Natural killer cell treated with Interleukin-12 subunit alpha and Interleukin-12 subunit beta and Interleukin-15 and Interleukin-18, amount 100 ng/mL, for 72 hours (primary cell): ENCODE measurements around the gene EPPIN. TPM values are rescaled to one million over a fixed set of nuclear protein-coding genes. Genes with fewer than 3 reads are reported as not detected.
"Not testable (repeated sequence)": the region's sequence is repeated elsewhere in the genome, so short reads cannot be mapped to it uniquely, and the experiment has no call there.

Experiments
- ATAC-seq, 2 donors: fragments of 150-1000 bp; cut with Tn5 transposase in 1 of 2; sonication (Bioruptor Pico), chemical (Tn5 transposase) in 1 of 2; 2 replicates each; pipeline ENCODE4 v1.10.0; 2021
- DNase-seq: peaks from one replicate; pipeline ENCODE4 v3.0.0; 2022; ENCODE audit warnings: low spot score
- H3K27ac Mint-ChIP-seq, 2 donors: 1 replicate in 1 of 2; 2 replicates in 1 of 2; pipeline ENCODE4 v1.8.0; 2022; ENCODE audit warnings: mixed read lengths in 2 of 2, mild to moderate bottlenecking in 1 of 2, moderate library complexity in 1 of 2
- H3K27me3 Mint-ChIP-seq, 2 donors: 1 replicate in 1 of 2; 2 replicates in 1 of 2; pipeline ENCODE4 v1.8.0; 2022; ENCODE audit warnings: mixed read lengths in 2 of 2
- H3K36me3 Mint-ChIP-seq: one replicate; pipeline ENCODE4 v1.8.0; 2022; ENCODE audit warnings: mixed read lengths
- H3K4me1 Mint-ChIP-seq, 2 donors: 1 replicate in 1 of 2; 2 replicates in 1 of 2; pipeline ENCODE4 v1.8.0; 2022; ENCODE audit warnings: low read depth in 2 of 2, mixed read lengths in 2 of 2, mild to moderate bottlenecking in 1 of 2
- H3K4me3 Mint-ChIP-seq: one replicate; pipeline ENCODE4 v1.8.0; 2022; ENCODE audit warnings: mixed read lengths
- H3K9me3 Mint-ChIP-seq: 2 replicates; pipeline ENCODE4 v1.8.0; 2022; ENCODE audit warnings: mixed read lengths
- total RNA-seq, 2 donors: library from RNA; stranded (reverse); gene quantifications; one replicate each; pipeline ENCODE4 v1.2.3, GENCODE V29; 2022

The EPPIN gene
- total RNA-seq, 2 donors from 2014 or later, result not detected

- not testable (repeated sequence) for H3K36me3 Mint-ChIP-seq, H3K4me1 Mint-ChIP-seq, H3K27ac Mint-ChIP-seq, ATAC-seq, DNase-seq, H3K9me3 Mint-ChIP-seq, H3K4me3 Mint-ChIP-seq
- H3K27me3 Mint-ChIP-seq, result peaks cover 15 to 27% of the 10 kb centered on the region in 2 donors
These were observed 22.4 kb upstream of the EPPIN start for GRCh38 chr20:45569650-45570049.

- peaks cover 12 to 28% of the 10 kb centered on the region in 2 donors for H3K27me3 Mint-ChIP-seq
These were observed 17.6 kb upstream of the EPPIN start for GRCh38 chr20:45564760-45565276.

GRCh38 chr20:45555198-45555597, 8.0 kb upstream of the EPPIN start:
- H3K9me3 Mint-ChIP-seq, result no peaks in the 10 kb centered on the region
- H3K4me1 Mint-ChIP-seq, result no peaks in the 10 kb centered on the region
- H3K36me3 Mint-ChIP-seq, result no peaks in the 10 kb centered on the region
- peaks cover 17 to 39% of the 10 kb centered on the region in 2 donors for H3K27me3 Mint-ChIP-seq
- ATAC-seq (no peak), DNase-seq (no peak)
- no peak overlapping the region for H3K4me3 Mint-ChIP-seq
- H3K27ac Mint-ChIP-seq, result no peak overlapping the region

More at GRCh38 chr20:45564760-45565276, 17.6 kb upstream of the EPPIN start:
- DNase-seq, result no peak
- no peak overlapping the region for H3K27ac Mint-ChIP-seq
- no peaks in the 10 kb centered on the region for H3K36me3 Mint-ChIP-seq
- peaks cover 3% of the 10 kb centered on the region for H3K9me3 Mint-ChIP-seq
- no peak overlapping the region for H3K4me3 Mint-ChIP-seq
- no peak for ATAC-seq
- no peaks in the 10 kb centered on the region for H3K4me1 Mint-ChIP-seq

GRCh38 chr20:45552456-45552855, 5.3 kb upstream of the EPPIN start:
- DNase-seq, result no peak
- no peaks in the 10 kb centered on the region for H3K9me3 Mint-ChIP-seq
- ATAC-seq, result no peak
- no peaks in the 10 kb centered on the region for H3K4me1 Mint-ChIP-seq
- peaks cover 23 to 47% of the 10 kb centered on the region in 2 donors for H3K27me3 Mint-ChIP-seq
- H3K4me3 Mint-ChIP-seq, result no peak overlapping the region
- H3K36me3 Mint-ChIP-seq, result no peaks in the 10 kb centered on the region
- no peak overlapping the region for H3K27ac Mint-ChIP-seq

- no peak for DNase-seq
- Mint-ChIP-seq H3K27me3 (peaks cover 23 to 48% of the 10 kb centered on the region in 2 donors), H3K36me3 (no peaks in the 10 kb centered on the region), H3K4me3 (no peak overlapping the region), H3K27ac (no peak overlapping the region), H3K9me3 (no peaks in the 10 kb centered on the region), H3K4me1 (no peaks in the 10 kb centered on the region)
- no peak for ATAC-seq
These were observed 3.6 kb upstream of the EPPIN start for GRCh38 chr20:45550765-45551164.

- Mint-ChIP-seq H3K4me1 (no peaks in the 10 kb centered on the region), H3K27me3 (peaks cover 31 to 40% of the 10 kb centered on the region in 2 donors), H3K36me3 (no peaks in the 10 kb centered on the region), H3K4me3 (no peak overlapping the region), H3K9me3 (no peaks in the 10 kb centered on the region), H3K27ac (no peak overlapping the region)
- ATAC-seq (no peak), DNase-seq (no peak)
These were observed 1.2 kb upstream of the EPPIN start for GRCh38 chr20:45548410-45548809.

- no peak for DNase-seq
- no peak overlapping the region for H3K27ac Mint-ChIP-seq
- ATAC-seq, result no peak
- H3K4me3 Mint-ChIP-seq, result no peak overlapping the region
- H3K27me3 Mint-ChIP-seq, result peaks cover 35 to 46% of the 10 kb centered on the region in 2 donors
- H3K4me1 Mint-ChIP-seq, result no peaks in the 10 kb centered on the region
- H3K9me3 Mint-ChIP-seq, result no peaks in the 10 kb centered on the region
- H3K36me3 Mint-ChIP-seq, result no peaks in the 10 kb centered on the region
These were observed 1.3 kb downstream of the EPPIN start for GRCh38 chr20:45545754-45546453.

- Mint-ChIP-seq H3K27ac (no peak overlapping the region), H3K4me1 (no peaks in the 10 kb centered on the region), H3K4me3 (no peak overlapping the region), H3K36me3 (no peaks in the 10 kb centered on the region), H3K27me3 (peaks cover 34 to 42% of the 10 kb centered on the region in 2 donors), H3K9me3 (no peaks in the 10 kb centered on the region)
- DNase-seq (no peak), ATAC-seq (no peak)
These were observed 1.9 kb downstream of the EPPIN start for GRCh38 chr20:45545351-45545750.

- Mint-ChIP-seq H3K9me3 (no peaks in the 10 kb centered on the region), H3K4me1 (no peaks in the 10 kb centered on the region), H3K36me3 (no peaks in the 10 kb centered on the region), H3K27me3 (peaks cover 20 to 32% of the 10 kb centered on the region in 2 donors), H3K27ac (no peak within 1 kb of the TSS), H3K4me3 (no peak within 1 kb of the TSS)
- ATAC-seq, result no peak
- DNase-seq, result no peak
These were observed 7.8 kb downstream of the EPPIN start, which contains the start of gene WFDC6 for GRCh38 chr20:45539382-45539781. TSS of gene WFDC6 (minus strand) at chr20:45539482. CDS start at chr20:45539407, 75 bp downstream.

- H3K4me1 Mint-ChIP-seq, result no peaks in the 10 kb centered on the region
- no peak for DNase-seq
- no peak overlapping the region for H3K4me3 Mint-ChIP-seq
- peaks cover 14 to 25% of the 10 kb centered on the region in 2 donors for H3K27me3 Mint-ChIP-seq
- H3K27ac Mint-ChIP-seq, result no peak overlapping the region
- no peaks in the 10 kb centered on the region for H3K36me3 Mint-ChIP-seq
- no peaks in the 10 kb centered on the region for H3K9me3 Mint-ChIP-seq
- ATAC-seq, result no peak
These were observed 8.9 kb downstream of the EPPIN start for GRCh38 chr20:45538209-45538799.

GRCh38 chr20:45527294-45527693, 19.9 kb downstream of the EPPIN start:
- Mint-ChIP-seq H3K27me3 (peaks cover 28 to 65% of the 10 kb centered on the region in 2 donors), H3K9me3 (no peaks in the 10 kb centered on the region), H3K4me1 (no peaks in the 10 kb centered on the region), H3K4me3 (no peak overlapping the region), H3K27ac (no peak overlapping the region), H3K36me3 (no peaks in the 10 kb centered on the region)
- ATAC-seq, result no peak
- DNase-seq, result no peak

- no peaks in the 10 kb centered on the region for H3K9me3 Mint-ChIP-seq
- peaks cover 27 to 44% of the 10 kb centered on the region in 2 donors for H3K27me3 Mint-ChIP-seq
- no peaks in the 10 kb centered on the region for H3K36me3 Mint-ChIP-seq
- H3K4me3 Mint-ChIP-seq, result no peak overlapping the region
- H3K4me1 Mint-ChIP-seq, result no peaks in the 10 kb centered on the region
- DNase-seq (no peak), ATAC-seq (no peak)
- H3K27ac Mint-ChIP-seq, result no peak overlapping the region
These were observed 23.4 kb downstream of the EPPIN start for GRCh38 chr20:45523821-45524220.

GRCh38 chr20:45518282-45518681, 28.9 kb downstream of the EPPIN start:
- no peak for DNase-seq
- Mint-ChIP-seq H3K4me3 (no peak overlapping the region), H3K4me1 (no peaks in the 10 kb centered on the region), H3K27ac (no peak overlapping the region), H3K36me3 (no peaks in the 10 kb centered on the region), H3K27me3 (peaks cover 30 to 32% of the 10 kb centered on the region in 2 donors), H3K9me3 (no peaks in the 10 kb centered on the region)
- ATAC-seq, result no peak

GRCh38 chr20:45515147-45515913, 31.9 kb downstream of the EPPIN start, which contains the start of gene SPINT3:
TSS of gene SPINT3 (minus strand) at chr20:45515622. CDS start at chr20:45515608, 14 bp downstream.
- H3K27ac Mint-ChIP-seq, result no peak within 1 kb of the TSS
- ATAC-seq (no peak), DNase-seq (no peak)
- H3K4me1 Mint-ChIP-seq, result no peaks in the 10 kb centered on the region
- H3K27me3 Mint-ChIP-seq, result peaks cover 32 to 42% of the 10 kb centered on the region in 2 donors
- no peaks in the 10 kb centered on the region for H3K9me3 Mint-ChIP-seq
- H3K36me3 Mint-ChIP-seq, result no peaks in the 10 kb centered on the region
- H3K4me3 Mint-ChIP-seq, result no peak within 1 kb of the TSS
